ENCODE data around the gene SECISBP2L. TPM values are rescaled to one million over a fixed set of nuclear protein-coding genes. Genes with fewer than 3 reads are reported as not detected.

Gene SECISBP2L
- total RNA-seq, 1 experiment from 2014 or later: 24.7 TPM

DNA sequence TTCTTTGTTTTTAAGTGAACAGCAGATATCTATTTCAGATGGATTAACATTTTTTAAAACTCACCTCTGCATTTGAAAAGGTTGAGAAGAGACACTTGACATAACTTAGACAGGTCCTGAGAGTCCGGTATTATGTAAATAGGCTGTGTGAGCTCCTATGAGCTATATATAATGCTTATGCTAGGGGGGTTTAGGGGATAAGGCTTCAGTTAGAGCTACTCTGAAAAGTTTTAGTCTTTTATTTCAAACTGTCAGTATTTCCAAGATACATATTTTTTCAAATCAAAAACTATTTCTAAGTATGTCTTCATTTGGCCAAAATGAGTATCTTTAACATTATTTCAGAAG is 99.4 kb downstream of the SECISBP2L start:
- Mint-ChIP-seq H3K36me3 (ENCODE audit: insufficient read depth in 1 of 3, low read depth in 3 of 3) (no peaks in the 10 kb centered on the region), H3K9me3 (no peaks in the 10 kb centered on the region), H3K4me3 (no peak overlapping the region), H3K27ac (no peak overlapping the region), H3K27me3 (ENCODE audit: low read depth) (no peaks in the 10 kb centered on the region), H3K4me1 (no peaks in the 10 kb centered on the region)
- Histone ChIP-seq H3K27ac (ENCODE audit: insufficient read length, low read depth, low read length) (no peak overlapping the region), H4K91ac (ENCODE audit: insufficient read length, low read depth, low read length) (no peak overlapping the region), H3K27me3 (ENCODE audit: insufficient read depth, low read length) (no peaks in the 10 kb centered on the region), H2BK20ac (ENCODE audit: low read depth, low read length, poor library complexity, severe bottlenecking) (no peak overlapping the region), H4K8ac (replicated peaks; ENCODE audit: insufficient read length, low read depth, low read length) (no peak overlapping the region), H3K9ac (ENCODE audit: extremely low read depth, insufficient read length, low read length) (no peak overlapping the region), H4K20me1 (ENCODE audit: control insufficient read depth, insufficient read depth, insufficient read length) (no peaks in the 10 kb centered on the region), H3K4me2 (ENCODE audit: insufficient read depth, insufficient read length, low read length) (no peak overlapping the region), H2AFZ (ENCODE audit: low read length) (no peak overlapping the region), H2BK120ac (ENCODE audit: low read depth, low read length, poor library complexity, severe bottlenecking) (no peak overlapping the region), H3K18ac (ENCODE audit: insufficient read length, low read depth, low read length) (no peak overlapping the region), H3K23ac (ENCODE audit: insufficient read length, low read depth, low read length) (no peak overlapping the region), H4K5ac (ENCODE audit: insufficient read length, low read depth, low read length) (no peak overlapping the region), H2BK15ac (ENCODE audit: low read depth, low read length) (no peak overlapping the region), H3K4me1 (ENCODE audit: insufficient read depth, low read length) (no peaks in the 10 kb centered on the region), H3K79me2 (ENCODE audit: insufficient read depth, low read length) (no peaks in the 10 kb centered on the region), H3K23me2 (ENCODE audit: insufficient read length, low read depth, low read length, poor library complexity, severe bottlenecking) (no peaks in the 10 kb centered on the region), H2BK5ac (ENCODE audit: insufficient read length, low read length) (no peak overlapping the region), H3K9me3 (ENCODE audit: control insufficient read depth, low read depth, low read length) (no peaks in the 10 kb centered on the region), H2AK5ac (ENCODE audit: insufficient read length, low read length) (no peak overlapping the region), H3K56ac (ENCODE audit: insufficient read length, low read depth, low read length) (no peak overlapping the region), H3K14ac (ENCODE audit: insufficient read depth, low read length) (no peak overlapping the region), H3K79me1 (ENCODE audit: insufficient read depth, low read depth, low read length, poor library complexity, severe bottlenecking) (no peaks in the 10 kb centered on the region), H3T11ph (ENCODE audit: low read length) (no peak overlapping the region), H2BK12ac (ENCODE audit: insufficient read length, low read depth, low read length) (no peak overlapping the region), H3K4ac (ENCODE audit: low read depth, low read length) (no peak overlapping the region)
- TF ChIP-seq, protein P1, sequence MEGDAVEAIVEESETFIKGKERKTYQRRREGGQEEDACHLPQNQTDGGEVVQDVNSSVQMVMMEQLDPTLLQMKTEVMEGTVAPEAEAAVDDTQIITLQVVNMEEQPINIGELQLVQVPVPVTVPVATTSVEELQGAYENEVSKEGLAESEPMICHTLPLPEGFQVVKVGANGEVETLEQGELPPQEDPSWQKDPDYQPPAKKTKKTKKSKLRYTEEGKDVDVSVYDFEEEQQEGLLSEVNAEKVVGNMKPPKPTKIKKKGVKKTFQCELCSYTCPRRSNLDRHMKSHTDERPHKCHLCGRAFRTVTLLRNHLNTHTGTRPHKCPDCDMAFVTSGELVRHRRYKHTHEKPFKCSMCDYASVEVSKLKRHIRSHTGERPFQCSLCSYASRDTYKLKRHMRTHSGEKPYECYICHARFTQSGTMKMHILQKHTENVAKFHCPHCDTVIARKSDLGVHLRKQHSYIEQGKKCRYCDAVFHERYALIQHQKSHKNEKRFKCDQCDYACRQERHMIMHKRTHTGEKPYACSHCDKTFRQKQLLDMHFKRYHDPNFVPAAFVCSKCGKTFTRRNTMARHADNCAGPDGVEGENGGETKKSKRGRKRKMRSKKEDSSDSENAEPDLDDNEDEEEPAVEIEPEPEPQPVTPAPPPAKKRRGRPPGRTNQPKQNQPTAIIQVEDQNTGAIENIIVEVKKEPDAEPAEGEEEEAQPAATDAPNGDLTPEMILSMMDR (conservative IDR thresholded peaks at IDR 0.05): no peak
- no CpG with 5 or more reads among the region's 1 CpG for WGBS (ENCODE audit: extremely low coverage, insufficient read length, low lambda C conversion rate)
- no peak for DNase-seq

Data from H9 (cell line).